SK-MEL-5 (cell line): ENCODE results near the gene OGN. TPM values are rescaled to one million over a fixed set of nuclear protein-coding genes. Genes with fewer than 3 reads are reported as not detected.

Source experiments
- DNase-seq: peaks from one replicate; pipeline ENCODE4 v3.0.0-alpha.2; 2016; ENCODE audit warnings: low read depth, low spot score
- in situ Hi-C: cut with HindIII; loops from 2 replicates; pipeline ENCODE4 v1.10.0; 2016; ENCODE audit warnings: low sequenced_read_pairs, high pct_unique_total_duplicates, low pct_unique_long_range_greater_than_20kb
- polyA plus RNA-seq, 2 experiments: library from polyadenylated mRNA; depleted of rRNA; stranded (reverse); fragments of >200 nt; gene quantifications; 2 replicates each; pipeline ENCODE4 v1.2.3, GENCODE V29; 2015
- total RNA-seq: library from RNA; depleted of rRNA; stranded (reverse); fragments of >200 nt; shearing (Covaris generic); gene quantifications from 2 replicates; pipeline ENCODE4 v1.2.3, GENCODE V29; 2014; rRNA removed

The OGN gene, protein sequence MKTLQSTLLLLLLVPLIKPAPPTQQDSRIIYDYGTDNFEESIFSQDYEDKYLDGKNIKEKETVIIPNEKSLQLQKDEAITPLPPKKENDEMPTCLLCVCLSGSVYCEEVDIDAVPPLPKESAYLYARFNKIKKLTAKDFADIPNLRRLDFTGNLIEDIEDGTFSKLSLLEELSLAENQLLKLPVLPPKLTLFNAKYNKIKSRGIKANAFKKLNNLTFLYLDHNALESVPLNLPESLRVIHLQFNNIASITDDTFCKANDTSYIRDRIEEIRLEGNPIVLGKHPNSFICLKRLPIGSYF
- total RNA-seq = not detected in 2 replicates
- polyA plus RNA-seq (2015; cell fraction: cytosol; rRNA removed) = not detected in 2 replicates
- polyA plus RNA-seq (2015; cell fraction: nucleus; rRNA removed) = not detected in 2 replicates

GRCh38 chr9:92404042-92404836 is at the start of gene OGN:
Gene OGN, minus strand, starts transcription at chr9:92404578. Its CDS starts 1,171 bp downstream, at chr9:92403407.
- in situ Hi-C loops = no loop called here
- no peak for DNase-seq

DNA sequence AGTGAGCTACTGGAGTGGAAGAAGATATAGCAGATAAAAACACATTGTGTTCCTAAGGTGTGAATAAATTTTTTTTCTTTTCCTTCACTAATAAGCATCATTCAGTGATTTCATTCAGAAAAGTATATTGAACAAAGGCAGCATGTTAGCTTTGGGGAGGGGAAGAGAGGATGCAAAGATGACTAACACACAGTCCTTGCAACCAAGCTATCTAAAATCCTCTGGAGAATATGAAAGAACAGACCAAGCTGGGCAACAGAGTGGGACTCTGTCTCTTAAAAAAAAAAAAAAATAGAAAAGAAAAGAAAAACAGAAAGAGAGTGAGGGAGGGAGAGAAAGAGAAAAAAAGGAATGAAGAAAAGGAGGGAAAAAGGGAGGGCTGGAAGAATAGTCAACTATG is 42.2 kb upstream of the OGN start:
- DNase-seq = no peak
- in situ Hi-C loops = no loop called here

GRCh38 chr9:92444841-92445240 is 40.5 kb upstream of the OGN start:
- DNase-seq = no peak
- in situ Hi-C loops = no loop called here

DNA sequence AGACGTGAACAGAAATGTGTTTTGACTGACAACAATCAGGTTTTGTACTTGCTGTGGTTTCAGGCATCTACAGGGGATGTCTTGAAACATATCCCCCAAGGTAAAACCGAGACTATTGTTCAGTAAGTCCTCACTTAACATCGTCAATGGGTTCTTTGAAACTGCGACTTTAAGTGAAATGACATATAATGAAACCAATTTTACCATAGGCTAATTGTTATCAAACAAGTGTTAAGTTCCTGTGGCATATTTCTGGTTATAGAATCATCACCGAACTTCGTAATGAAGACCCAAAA is 36.3 kb upstream of the OGN start:
- in situ Hi-C loops = no loop called here
- DNase-seq = peak; percentile 67

- no peak for DNase-seq
- in situ Hi-C loops = no loop called here
These were observed 35.8 kb upstream of the OGN start for GRCh38 chr9:92439921-92440750.

DNA sequence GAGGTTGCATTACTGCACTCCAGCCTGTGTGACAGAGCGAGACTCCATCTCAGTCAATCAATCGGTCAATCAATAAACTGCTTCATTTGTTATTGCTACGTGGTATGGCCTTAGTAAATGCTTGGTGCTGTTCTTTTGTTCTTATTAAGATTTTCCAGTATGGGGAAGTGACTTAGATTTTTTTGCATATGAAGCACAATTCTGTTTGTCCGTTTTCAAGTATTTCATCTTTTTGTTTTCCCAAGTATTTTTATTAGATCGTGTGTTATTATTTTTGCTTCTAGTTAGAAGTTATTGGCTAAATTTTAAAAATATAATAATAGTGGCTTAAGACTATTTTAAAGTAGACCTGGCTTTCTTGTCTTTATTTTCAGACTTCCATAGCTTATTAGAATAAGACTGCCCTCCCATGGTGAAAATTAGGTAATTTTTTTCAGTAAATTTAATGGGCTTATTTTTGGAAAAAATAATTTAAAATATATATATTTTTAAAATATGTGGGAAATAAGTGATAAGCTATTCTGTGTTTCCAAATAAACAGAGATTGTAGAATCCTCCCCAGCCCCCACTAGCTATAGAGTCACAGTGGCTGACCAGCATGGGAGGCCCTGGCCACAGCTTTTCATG is 34.6 kb upstream of the OGN start:
- DNase-seq = peak; percentile 32
- in situ Hi-C loops = no loop called here

DNA sequence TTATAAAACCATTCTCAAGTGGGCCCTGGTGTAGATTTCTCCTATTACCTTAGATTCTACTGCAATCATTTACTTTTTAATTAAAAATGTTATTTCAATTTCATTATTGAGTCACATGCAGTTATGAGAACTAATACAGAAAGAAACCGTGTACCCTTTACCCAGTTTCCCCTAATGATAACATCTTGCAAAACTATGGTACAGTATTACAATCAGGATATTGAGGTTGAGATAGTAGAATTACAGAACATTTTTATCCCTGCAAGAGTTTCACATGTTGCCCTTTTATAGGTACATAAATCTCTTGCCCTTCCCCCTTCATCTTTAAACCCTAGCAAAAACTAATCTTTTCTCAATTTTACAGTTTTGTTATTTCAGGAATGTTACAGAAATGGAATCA is 30.9 kb upstream of the OGN start:
- in situ Hi-C loops = no loop called here
- DNase-seq = no peak

GRCh38 chr9:92432972-92433548 is 28.7 kb upstream of the OGN start:
- no peak for DNase-seq
- in situ Hi-C loops = no loop called here

- in situ Hi-C loops = no loop called here
- DNase-seq = no peak
These were observed 28.0 kb upstream of the OGN start for GRCh38 chr9:92432350-92432749.

DNA sequence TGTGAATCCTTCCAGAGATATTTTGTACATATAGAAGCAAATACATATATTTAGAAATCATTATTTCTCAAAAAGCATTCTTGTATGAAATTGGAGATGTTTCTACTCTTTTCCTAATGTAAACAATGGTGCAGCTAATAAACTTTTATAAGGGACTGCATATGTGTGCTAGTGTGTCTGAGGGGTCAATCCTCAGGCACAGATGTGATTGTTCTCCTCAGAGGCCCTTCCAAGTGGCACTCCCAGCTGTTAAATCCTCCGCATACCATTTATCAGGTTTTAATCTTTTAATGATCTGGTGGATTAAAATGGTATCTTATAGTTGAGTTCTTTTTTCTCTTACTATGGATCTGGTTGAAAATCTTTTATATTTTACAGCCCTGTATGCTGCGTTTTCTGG is 25.5 kb upstream of the OGN start:
- in situ Hi-C loops = no loop called here
- DNase-seq = no peak

DNA sequence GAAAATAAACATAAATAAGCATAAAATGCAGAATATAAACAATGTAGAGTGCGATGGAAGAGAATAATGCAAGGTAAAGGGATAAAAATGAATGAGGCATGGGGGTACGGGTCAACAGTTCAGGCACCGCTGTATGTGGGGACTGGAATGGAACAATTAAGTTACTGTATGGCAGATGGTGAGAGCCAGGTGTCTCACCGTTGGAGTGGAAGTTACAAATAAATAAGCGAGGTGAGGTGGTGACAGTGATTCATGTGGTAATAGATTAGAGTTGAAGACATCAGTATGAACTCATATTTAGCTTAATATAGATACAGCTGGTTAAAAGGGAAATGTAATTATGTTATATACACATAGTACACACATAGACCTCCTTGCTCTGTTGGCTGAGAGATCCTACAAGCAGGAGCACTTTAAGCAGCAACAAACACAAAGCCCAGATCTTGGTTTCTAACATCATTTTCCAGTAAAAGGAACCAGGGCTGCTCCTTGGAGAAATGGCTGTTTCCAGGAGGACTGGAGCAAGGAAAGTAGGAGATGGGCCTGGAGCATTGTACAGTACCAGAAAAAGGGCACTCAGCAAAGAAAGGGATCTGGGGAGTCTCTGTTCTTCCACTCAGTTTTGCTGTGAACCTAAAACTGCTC is 22.2 kb upstream of the OGN start:
- in situ Hi-C loops = no loop called here
- DNase-seq = no peak

DNA sequence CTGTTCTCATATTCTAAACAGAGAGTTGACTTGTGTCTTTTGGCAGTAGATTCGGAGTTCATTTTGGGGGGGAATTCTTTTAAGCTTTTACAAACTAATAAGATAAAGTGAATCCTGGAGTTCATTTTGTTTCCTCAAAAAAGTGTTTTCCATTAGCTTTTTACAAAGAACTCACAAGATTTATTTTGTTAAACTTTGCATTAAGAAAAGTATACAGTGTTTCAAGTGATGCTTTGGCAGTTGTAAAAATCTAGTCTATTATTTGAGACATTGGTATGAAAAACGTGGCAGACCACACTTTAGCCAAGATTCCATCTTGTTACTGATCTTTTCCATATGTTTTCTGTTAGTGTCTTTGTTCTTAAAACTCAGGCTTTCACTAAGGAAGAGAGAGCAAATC is 21.1 kb upstream of the OGN start:
- DNase-seq = no peak
- in situ Hi-C loops = no loop called here

- in situ Hi-C loops = no loop called here
- no peak for DNase-seq
These were observed 20.0 kb upstream of the OGN start, which contains the start of gene OMD for GRCh38 chr9:92424340-92424739. Gene OMD, minus strand, starts transcription at chr9:92424471. Its CDS starts 6,913 bp downstream, at chr9:92417558.

- no peak for DNase-seq
- in situ Hi-C loops = no loop called here
These were observed 19.2 kb upstream of the OGN start for GRCh38 chr9:92423612-92424011.

DNA sequence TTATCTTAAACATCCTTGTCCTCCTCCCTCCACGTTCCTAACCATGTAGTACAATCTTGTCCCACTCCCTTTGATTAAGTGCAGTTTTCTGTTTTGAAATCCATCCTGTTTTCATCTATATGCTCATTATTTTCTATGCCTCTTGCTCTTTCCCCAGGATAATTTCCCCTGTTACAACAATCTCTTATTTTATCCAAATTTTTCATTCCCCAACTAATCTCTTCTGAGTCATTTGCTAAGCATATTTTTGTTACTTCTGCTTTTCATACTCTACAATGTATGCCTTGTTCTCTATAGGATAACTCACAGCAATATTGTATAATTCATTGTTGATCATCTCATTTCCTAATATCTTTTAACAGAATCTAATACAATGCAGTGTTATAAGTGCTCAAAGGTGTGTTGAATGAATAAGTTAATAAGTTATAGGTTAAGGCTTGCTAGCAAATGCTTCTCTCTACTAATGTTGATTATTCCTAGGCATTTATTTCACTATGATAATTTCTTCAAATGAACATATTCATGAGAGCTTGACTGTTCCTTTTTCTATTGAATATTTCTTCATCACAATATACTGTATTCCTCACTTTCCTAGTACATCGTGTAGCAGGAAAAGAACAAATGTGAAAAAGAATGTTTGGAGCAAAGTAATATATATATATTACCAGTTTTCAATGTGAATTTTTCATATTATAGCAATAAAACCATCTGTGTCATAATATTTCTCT is 18.4 kb upstream of the OGN start:
- peak; percentile 36 for DNase-seq
- in situ Hi-C loops = no loop called here

DNA sequence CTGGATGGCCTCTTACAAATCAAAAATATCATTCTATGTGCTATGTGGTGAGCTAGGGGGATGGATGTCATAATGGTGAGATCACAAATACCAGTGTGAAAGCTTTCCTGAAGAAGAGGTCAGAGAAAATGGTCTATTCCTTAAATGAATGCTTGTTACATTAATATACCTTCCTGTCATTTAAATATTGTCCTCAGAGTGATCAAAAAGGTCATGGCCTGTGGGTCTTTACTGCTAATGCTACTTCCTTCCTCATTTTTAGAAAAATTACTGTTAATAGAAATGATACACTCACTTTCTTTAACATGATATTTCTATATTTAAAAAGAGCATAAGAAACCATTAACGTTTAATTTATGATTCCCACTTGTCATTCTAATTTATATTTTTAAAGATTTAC is 10.2 kb upstream of the OGN start:
- in situ Hi-C loops = no loop called here
- DNase-seq = no peak
